ENCODE data around the gene WDR86. TPM values are rescaled to one million over a fixed set of nuclear protein-coding genes. Genes with fewer than 3 reads are reported as not detected.

The WDR86 gene
- total RNA-seq, 1 donor from 2014 or later: 19.4 TPM

DNA sequence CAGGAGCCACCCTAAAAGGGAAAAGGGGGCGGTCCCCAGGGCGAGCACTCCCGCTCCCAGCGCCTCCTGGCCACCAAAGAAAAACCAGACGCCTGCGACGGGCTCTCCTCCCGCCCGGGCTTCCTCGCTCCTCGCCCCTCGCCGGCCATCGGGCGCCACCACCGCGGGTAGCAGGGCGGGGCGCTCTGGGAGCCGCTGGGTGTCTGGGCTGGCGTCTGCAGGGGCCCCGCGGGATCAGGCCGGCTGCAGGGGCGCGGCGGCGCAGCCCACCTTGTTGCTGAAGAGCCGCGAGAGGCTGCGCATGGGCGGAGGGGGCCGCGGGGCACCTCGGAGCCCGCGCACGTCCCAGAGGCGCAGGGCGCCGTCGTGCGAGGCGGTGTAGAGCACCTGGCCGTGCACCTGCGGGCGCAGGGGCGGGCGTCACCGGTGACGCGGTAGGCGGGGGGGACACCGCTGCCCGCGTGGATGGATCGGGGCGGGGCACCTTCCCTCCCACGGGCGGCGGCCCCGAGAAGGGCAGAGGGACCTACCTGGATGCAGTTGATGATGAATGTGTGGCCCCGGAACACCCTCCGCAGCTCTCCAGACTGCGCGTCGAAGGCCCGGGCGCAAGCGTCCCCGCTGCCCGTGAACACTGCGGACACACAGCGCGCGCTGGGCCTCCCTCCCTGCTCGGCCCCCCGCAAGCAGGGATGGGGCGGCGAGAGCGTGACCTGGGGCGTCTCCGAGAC is 28.3 kb downstream of the WDR86 start:
- no peak overlapping the region for H3K27ac ChIP-seq
- H3K36me3 ChIP-seq: peaks cover 0 to 13% of the 10 kb centered on the region in 2 donors
- no peak for TF ChIP-seq POLR2A (IDR thresholded peaks at IDR 0.05)
- no peak for TF ChIP-seq POLR2AphosphoS5 (IDR thresholded peaks at IDR 0.05; ENCODE audit: insufficient read depth in 1 of 2, low read depth in 1 of 2)
- TF ChIP-seq, protein P1, sequence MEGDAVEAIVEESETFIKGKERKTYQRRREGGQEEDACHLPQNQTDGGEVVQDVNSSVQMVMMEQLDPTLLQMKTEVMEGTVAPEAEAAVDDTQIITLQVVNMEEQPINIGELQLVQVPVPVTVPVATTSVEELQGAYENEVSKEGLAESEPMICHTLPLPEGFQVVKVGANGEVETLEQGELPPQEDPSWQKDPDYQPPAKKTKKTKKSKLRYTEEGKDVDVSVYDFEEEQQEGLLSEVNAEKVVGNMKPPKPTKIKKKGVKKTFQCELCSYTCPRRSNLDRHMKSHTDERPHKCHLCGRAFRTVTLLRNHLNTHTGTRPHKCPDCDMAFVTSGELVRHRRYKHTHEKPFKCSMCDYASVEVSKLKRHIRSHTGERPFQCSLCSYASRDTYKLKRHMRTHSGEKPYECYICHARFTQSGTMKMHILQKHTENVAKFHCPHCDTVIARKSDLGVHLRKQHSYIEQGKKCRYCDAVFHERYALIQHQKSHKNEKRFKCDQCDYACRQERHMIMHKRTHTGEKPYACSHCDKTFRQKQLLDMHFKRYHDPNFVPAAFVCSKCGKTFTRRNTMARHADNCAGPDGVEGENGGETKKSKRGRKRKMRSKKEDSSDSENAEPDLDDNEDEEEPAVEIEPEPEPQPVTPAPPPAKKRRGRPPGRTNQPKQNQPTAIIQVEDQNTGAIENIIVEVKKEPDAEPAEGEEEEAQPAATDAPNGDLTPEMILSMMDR (IDR thresholded peaks at IDR 0.05): no peak
- peaks cover 22% of the 10 kb centered on the region for H3K4me1 ChIP-seq
- H3K4me3 ChIP-seq: peak overlapping the region; percentile 26 to 39
- no peak for DNase-seq (ENCODE audit: extremely low spot score in 2 of 2)
- intact Hi-C loops (cut with DNase I): no loop called here
- no peaks in the 10 kb centered on the region for H3K9me3 ChIP-seq
- no peaks in the 10 kb centered on the region for H3K27me3 ChIP-seq

GRCh38 chr7:151381098-151381347 is 28.8 kb downstream of the WDR86 start:
- peaks cover 17% of the 10 kb centered on the region for H3K4me1 ChIP-seq
- intact Hi-C loops (cut with DNase I): no loop called here
- TF ChIP-seq, protein P1 (IDR thresholded peaks at IDR 0.05): no peak
- TF ChIP-seq POLR2A (IDR thresholded peaks at IDR 0.05): no peak
- TF ChIP-seq POLR2AphosphoS5 (IDR thresholded peaks at IDR 0.05; ENCODE audit: insufficient read depth in 1 of 2, low read depth in 1 of 2): no peak
- no peak overlapping the region for H3K27ac ChIP-seq
- no peaks in the 10 kb centered on the region for H3K27me3 ChIP-seq
- H3K36me3 ChIP-seq: peaks cover 0 to 17% of the 10 kb centered on the region in 2 donors
- no peak for DNase-seq (ENCODE audit: extremely low spot score in 2 of 2)
- no peaks in the 10 kb centered on the region for H3K9me3 ChIP-seq
- H3K4me3 ChIP-seq: peak overlapping the region; percentile 26 to 39

GRCh38 chr7:151380199-151381097 is 29.4 kb downstream of the WDR86 start:
- intact Hi-C loops (cut with DNase I): no loop called here
- peaks cover 15% of the 10 kb centered on the region for H3K4me1 ChIP-seq
- no peak overlapping the region for H3K27ac ChIP-seq

GRCh38 chr7:151379534-151380198 is 30.2 kb downstream of the WDR86 start:
- Histone ChIP-seq H3K4me3 (no peak overlapping the region), H3K27ac (no peak overlapping the region), H3K4me1 (peaks cover 15% of the 10 kb centered on the region), H3K27me3 (no peaks in the 10 kb centered on the region), H3K36me3 (peaks cover 0 to 28% of the 10 kb centered on the region in 2 donors), H3K9me3 (no peaks in the 10 kb centered on the region)
- intact Hi-C loops (cut with DNase I): no loop called here
- no peak for TF ChIP-seq POLR2AphosphoS5 (IDR thresholded peaks at IDR 0.05; ENCODE audit: insufficient read depth in 1 of 2, low read depth in 1 of 2)
- TF ChIP-seq, protein P1 (IDR thresholded peaks at IDR 0.05): no peak
- no peak for TF ChIP-seq POLR2A (IDR thresholded peaks at IDR 0.05)
- no peak for DNase-seq (ENCODE audit: extremely low spot score in 2 of 2)

More at GRCh38 chr7:151380199-151381097, 29.4 kb downstream of the WDR86 start:
- no peak for DNase-seq (ENCODE audit: extremely low spot score in 2 of 2)
- no peak overlapping the region for H3K4me3 ChIP-seq
- H3K27me3 ChIP-seq: no peaks in the 10 kb centered on the region
- no peaks in the 10 kb centered on the region for H3K9me3 ChIP-seq
- TF ChIP-seq POLR2AphosphoS5 (IDR thresholded peaks at IDR 0.05; ENCODE audit: insufficient read depth in 1 of 2, low read depth in 1 of 2) (peak in 1 of 2 donors; percentile 15), POLR2A (IDR thresholded peaks at IDR 0.05) (no peak)
- TF ChIP-seq, protein P1 (IDR thresholded peaks at IDR 0.05): no peak
- peaks cover 0 to 22% of the 10 kb centered on the region in 2 donors for H3K36me3 ChIP-seq

Measured in vagina (tissue), 2 donors.